Suppressor macrophage treated with lipopolysaccharide for 1 hour (primary cell): Measurements from ENCODE around the gene NME5.
A peak's percentile ranks its signal among the peaks of the same experiment; 100 is the strongest.

Experiments
- DNase-seq, 3 donors: peaks; one replicate each; pipeline ENCODE4 v3.0.0-alpha.2; 2020 to 2022

Gene NME5

DNA sequence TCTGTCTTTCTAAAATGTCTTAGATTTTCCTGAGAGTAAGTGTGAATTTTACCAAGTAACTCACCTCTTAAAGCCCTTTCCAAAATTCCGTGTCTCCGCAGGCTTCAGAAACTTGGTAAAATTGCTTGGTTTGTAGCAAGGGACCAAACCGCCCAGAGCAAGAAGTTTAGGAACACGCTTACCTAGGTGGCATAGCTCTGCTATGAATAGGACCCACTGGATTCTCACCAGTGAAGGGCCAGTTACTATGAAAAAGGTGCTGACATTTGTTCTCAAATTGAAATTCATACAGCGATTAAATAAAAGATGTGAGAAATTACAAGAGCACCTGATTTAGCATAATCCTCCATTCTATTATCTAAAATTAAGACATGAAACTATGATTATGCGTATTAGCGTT is 6.7 kb downstream of the NME5 start:
- no peak for DNase-seq

DNA sequence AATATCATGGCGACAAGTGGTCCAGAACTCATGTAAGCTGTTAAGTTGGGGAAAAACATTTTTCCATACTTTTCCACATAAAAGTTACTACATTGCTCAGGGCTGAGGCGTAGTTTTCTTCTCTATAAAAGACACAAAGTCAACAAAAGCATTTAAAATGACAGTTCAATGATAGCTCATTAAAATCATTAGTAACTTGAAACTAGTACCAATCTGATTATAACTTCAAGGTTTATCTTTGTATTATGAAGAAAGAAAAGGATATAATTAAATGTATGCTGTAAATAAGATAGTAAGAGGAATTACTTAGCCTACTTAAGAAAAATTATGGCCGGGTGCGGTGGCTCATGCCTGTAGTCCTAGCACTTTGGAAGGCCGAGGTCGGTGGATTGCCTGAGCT is 9.9 kb downstream of the NME5 start:
- no peak for DNase-seq

DNA sequence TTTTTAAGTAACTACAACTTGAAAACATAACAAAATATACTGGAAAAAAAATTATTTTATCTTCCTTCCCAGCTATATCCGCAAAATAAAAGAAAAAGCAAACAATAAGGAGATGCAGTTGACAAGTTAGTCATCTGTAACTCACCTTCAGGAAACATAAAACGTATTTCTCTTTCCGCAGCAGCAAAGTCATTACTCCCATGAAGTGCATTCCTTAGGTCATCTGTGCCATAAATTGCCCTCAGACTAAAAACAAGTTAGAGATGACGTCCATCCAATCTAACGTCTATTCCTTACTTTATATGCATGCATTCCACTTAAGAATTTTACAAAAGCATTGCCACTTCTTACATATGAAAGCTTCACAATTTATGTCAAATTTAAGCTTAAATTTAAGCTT is 10.9 kb downstream of the NME5 start:
- no peak for DNase-seq

DNA sequence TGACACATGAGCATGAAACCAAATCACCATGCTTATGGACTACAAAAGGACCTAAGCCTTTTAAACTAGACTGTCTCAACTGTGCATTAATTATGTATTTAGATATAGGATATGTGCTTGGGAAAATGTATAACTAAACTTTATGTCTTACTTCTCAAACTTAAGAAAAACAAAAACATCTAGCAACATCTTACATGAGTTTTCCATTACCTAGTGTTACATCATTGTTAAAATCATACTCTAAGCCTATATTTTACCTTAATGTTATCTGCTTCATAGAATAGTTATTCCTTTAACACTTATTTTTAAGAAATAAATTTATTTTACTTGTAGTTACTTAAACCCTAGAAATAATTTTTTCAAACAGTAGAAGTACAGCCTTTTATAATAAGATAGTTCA is 24.0 kb downstream of the NME5 start:
- no peak for DNase-seq

DNA sequence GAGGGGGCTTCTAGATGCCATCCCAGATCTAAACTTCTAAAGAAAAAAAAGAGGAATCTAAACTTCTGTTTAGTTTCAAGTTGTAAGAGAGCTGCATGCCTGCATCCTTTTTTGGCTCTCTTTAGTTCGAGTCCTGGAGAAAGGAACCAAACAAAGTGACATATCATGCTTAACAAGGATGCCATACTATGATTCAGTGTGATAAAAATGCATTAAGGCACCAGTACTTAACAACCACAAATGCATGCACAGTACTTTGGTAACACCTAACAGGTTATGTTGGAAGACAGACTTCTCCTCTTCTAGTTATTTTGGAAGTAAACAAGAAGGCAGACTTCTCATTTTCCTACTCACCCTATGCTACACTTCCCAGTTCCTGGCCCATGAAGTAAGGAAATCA is 27.3 kb downstream of the NME5 start:
- no peak for DNase-seq

DNA sequence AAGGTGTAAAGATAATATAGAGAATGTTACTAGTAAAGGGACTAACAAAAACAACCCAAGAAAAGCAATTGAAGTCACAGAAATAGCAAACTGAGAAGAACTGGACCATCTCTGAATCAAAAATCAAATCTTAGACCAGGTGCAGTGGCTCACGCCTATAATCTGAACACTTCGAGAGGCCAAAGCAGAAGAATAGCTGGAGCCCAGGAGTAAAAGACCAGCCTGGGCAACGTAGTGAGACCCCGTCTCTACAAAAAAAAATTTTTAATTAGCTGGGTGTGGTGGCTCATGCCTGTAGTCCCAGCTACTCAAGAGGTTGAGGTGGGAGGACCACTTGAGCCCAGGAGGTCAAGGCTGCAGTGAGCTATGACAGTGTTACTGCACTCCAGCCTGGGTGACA is 28.0 kb downstream of the NME5 start:
- no peak for DNase-seq

DNA sequence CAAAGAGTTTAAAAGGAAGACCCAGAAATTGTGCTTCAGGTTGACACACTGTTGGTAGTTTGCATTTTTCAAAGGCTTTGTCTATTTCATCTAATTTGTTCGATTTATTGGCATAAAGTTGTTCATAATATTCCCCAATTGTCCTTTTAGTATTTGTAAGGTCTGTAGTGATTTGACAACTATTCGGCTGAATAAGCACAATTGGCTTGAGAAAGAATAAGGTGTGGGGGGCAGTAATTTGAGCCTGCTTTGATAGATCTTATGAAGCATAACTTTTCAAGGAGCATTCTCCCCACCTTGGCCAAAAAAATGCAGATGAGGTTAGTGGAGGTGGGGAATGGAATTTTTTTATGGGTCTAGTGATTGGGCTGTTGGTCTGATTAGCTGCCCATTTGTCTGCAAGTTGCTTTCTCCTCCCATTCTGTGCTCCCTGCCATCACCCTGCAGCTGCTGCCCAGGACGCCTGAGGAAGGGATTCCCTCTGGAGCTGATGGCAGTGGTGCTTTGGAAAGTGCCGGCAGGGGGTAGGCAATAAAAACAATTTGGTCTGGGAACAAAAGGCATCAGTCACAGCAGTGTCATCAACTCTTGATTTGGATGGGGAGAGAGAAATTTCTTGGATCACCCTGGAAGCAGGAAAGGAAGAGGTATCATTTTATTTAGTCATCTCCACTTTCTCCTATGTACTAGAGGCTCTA is 28.8 kb downstream of the NME5 start:
- no peak for DNase-seq

DNA sequence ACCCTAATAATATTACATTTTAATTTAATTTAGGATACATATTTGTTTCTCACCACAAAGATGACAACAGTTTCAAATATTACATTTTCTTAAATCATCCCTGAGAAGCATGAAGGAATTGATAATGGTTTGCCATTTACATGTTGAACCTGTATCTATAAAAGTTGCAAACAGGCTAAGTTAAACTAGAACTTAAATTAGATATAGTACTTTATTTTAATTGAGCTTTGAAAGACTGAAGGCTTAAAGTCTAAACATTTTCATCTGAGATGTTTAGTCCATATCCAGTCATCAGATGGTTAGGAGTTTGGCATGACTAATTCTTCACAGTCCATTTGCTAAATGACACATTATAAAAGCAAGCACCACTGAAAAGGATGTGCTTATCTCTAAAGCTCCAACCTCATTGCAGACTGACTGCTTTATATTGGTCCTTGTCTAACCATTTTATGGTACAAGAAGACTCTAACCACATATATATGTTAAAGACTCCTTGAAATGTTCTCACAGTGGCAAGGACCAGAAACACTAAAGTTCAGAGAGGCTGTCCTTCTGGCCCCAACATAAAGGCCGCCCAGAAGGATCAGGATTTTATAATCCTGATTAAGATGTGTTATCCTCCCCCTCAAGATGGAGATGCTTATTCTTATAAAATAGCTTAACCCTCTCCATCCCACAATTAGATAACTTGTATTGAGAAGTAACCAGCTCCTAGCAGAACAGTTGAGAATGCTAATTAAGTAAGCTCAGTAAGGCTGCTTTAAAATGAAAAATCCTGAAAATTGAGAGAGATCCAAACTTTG is 29.6 kb downstream of the NME5 start:
- DNase-seq, result no peak

DNA sequence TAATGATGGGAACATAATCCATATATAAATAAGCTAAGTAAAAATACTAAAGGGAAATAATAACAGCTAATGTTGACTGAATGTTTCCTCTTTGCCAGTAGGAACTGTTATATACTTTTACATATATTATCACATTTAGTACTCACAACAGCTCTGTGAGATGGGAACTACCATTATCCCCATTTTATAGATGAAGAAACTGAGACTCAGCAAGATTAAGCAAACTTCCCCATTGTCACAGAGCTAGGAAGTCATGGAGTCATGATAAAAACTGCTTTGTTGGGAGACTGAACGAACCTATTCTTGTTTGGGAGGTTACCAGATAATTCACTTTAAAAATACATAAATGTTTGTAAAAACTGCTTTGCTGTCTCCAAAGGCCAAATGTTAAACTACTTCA is 32.0 kb downstream of the NME5 start:
- DNase-seq, result no peak

DNA sequence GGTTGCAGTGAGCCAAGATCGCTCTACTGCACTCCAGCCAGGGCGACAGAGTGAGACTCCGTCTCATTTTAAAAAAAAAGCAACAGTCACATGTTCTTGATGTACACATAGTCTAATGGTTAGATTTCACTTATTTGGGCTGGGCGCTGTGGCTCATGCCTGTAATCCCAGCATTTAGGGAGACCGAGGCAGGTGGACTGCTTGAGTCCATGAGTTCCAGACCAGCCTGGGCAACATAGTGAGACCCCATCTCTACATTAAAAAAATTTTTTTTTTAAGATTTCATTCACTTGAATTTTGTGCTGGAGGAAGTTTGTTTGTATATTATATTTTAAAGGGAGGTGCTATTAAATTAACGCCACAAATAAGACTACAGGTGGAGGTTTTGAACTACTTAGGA is 33.5 kb downstream of the NME5 start:
- no peak for DNase-seq

DNA sequence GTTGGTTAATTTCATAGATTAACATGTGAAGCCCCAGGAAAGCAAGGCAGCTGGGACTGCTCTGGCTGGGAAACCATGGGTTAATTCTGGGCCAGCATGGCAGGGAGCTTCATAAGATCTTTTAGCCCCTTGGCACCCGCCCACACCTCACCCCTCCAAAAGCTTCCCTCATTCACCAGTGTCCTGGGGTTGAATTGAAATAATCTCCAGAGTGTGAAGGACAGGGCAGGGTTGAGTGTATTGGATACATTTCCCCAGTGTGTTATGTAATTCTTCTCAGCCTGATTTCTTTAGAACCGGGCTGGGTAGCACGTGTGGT is 36.0 kb downstream of the NME5 start:
- DNase-seq, result no peak

DNA sequence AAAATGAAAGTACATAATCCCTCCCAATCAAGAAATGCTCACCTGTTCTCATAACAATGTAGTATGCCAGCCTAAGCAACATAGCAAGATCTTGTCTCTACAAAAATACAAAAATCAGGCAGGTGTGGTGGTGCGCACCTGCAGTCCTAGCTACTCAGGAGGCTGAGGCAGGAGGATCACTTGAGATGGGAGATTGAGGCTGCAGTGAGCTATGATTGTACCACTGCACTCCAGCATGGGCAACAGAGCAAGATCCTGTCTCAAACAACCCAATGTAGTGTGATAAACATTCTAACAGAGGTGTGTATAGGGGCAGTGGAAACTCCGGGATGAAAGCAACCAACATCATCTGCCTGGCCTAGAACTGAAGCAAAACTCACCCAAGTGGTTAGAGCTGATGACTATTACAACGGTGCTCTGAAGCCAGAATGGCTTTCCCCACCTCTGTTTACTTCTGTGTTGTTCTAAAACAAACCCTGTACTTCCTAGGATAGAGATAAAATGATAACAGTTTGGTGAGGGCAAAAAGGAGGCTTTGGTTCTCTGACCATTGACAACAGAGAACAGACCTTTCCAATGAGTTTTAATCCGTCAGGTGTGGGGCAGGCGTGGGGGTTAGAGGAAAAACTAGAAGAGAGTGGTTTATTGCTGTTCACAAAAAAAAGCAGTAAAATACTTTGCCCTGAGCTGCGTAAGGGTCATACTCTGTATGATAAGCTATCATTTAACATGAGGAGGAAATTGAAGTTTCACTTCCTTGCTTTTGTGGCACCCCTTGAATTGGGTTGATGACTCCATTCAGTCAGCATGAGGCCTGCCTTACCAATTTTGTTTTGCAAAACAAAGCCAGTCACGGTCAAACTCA is 36.5 kb downstream of the NME5 start:
- peak in 2 of 3 donors; percentile 52 to 55 for DNase-seq

DNA sequence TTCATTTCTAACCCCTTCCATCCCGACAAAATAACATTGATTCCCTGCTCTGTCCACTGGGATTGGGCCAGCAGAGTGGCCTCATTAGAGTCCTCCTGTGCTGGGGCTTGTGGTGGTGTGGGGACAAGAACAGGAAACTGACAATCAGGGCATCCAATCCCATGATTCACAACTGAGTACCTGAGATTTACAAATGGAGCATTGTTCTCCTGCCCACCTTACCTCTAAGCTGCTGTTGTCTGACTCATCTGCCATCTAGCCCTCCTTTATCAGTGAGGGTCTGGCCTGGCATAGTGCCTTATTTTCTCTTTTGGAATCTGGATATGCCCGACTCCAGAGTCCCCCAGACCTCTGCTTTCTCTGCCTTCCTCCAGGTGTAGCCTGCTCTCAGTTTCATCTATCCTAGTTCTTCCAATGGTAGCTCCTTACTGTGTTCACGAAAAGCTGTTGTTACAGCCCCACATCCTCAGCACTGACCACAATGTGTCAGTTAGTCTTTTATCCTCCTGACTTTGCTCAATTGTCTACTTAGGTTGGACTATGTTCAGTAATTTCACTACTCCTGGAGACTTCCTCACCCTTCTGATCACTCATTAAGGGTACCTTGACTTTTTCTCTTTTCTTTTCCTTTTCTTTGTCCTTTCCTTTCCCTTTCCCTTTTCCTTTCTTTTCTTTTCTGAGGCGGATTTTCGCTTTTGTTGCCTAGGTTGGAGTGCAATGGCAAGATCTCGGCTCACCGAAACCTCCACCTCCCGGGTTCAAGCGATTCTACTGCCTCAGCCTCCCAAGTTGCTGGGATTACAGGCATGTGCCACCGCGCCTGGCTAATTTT is 42.0 kb downstream of the NME5 start:
- no peak for DNase-seq

DNA sequence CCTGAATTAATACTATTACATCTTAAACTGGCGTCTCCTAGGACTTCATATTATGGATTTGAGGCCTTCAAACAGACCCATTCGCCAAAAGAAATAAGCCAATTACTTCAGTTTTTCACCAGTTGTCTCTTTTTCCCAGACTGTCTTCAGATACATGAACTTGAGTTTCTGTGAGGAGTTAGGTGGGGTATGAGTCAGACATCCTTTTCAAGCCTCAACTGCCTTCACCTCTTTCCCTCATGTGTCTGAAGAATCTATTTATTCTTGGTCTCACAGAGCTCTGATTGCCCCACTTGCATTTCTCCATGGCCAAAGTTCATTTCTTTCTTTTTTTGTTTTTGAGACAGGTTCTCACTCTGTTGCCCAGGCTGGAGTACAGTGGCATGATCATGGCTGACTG is 42.9 kb downstream of the NME5 start:
- no peak for DNase-seq

DNA sequence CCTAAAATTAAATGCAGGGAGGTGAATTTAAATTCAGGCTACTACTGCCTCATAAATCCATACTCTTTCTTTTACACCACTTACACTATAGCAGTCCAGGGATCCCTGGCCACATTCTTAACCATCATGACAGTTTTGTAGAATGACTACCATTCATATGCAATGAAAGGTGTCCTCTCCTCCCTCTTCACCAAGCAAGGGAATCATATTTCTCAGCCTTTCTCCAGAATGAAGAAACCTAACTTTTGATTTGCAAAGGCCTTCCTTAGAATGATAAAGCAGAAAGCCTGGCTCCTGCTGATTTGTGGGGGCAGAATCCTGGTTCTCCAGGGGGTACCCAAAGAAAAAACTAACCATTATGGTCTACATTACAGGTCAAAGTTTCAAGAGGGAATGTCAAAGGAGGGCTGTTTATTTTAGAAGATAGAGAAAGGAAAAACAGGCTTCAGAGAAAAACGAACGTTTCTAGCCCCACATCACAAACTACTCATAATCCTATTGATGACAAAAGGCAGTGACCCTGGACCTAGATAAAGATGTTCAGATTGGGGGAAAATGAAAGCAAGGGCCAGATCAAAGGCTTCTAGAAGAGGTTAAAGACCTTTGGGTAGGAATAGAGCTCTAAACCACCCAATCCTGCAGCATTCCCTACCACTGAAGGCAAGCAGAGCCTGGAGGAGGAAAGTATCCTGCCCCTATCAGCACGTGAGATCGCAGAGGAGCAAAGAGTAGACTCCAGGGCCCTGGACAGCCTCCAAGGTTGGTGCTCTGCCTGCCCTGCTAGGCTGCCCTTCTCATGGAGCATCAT is 43.9 kb downstream of the NME5 start:
- no peak for DNase-seq

DNA sequence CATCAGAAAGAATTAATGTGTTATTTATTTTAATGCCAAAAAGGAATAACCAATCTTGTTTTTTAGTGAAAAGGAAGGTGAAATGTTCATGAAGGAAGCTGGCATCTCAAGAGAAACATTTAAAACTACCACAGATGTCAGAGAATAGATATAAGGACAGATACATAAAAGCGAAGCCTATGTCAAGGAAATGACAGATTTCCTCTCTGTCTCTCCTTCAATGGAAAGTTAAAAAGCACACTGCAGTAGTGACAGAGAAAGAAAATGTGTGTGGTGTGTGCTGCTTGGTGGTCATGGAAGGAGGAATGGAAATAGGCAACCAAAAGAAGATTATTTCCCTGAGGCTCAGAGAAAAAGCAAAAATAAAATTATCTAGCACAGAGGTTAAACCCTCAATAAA is 46.2 kb downstream of the NME5 start:
- no peak for DNase-seq

DNA sequence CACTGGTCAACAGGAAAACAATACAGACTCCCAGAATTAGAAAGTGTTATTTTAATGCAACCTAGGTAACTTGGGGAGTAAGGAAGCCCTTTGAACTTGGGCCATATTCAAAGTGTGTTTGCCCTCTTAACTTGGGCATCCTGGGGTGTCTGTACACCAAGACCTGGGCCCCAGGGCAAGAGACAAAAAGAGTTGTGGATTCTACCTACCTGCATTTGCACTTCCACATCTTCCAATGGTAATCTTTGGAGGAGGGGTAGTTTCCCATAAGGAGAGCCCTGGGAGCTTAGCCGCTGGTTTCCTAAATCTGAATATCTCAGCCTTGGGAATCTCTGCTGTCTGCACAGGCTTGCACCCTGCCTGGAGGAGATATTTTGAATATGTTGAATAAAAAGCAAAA is 46.9 kb downstream of the NME5 start:
- no peak for DNase-seq

DNA sequence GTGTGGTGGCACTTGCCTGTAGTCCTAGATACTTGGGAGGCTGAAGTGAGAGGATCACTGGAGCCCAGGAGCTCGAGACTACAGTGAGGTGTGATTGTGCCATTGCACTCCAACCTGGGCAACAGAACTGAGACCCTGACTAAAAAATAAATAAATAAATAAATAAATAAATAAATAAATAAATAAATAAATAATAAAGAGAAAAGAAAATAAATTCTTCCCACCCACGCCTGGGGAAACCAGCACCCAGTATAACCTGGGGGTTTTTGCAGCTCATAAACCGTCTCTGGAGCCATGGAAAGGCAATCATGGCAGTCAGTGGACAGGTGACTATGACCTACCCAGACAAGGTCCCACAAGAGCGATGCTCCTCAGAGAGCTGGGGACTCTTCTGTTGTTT is 47.5 kb downstream of the NME5 start:
- DNase-seq, result no peak

DNA sequence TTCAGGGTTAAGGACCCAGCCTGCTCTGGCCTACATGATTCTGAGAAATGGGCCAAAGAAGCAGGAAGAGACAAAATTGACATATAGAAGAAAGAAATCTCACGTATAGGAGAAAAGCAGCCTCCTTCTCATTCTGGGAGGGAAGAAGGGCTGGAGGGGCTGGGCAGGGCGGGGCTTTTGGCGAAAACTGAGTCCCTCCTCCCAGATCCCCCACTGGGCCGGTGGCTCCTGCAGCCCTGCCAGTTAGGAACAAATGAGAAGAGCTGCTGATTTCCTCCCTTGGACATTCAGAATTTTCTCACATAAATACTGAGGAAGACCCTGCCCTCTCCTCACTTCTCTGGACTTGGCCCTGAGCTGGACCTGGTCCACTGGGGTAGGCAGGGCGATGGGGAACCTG is 55.5 kb downstream of the NME5 start, which contains the start of gene WNT8A:
TSS of gene WNT8A (plus strand) at position 332 of the 400 bp plus-strand sequence. CDS start 95 bp downstream, outside the sequence.
- DNase-seq, result no peak

DNA sequence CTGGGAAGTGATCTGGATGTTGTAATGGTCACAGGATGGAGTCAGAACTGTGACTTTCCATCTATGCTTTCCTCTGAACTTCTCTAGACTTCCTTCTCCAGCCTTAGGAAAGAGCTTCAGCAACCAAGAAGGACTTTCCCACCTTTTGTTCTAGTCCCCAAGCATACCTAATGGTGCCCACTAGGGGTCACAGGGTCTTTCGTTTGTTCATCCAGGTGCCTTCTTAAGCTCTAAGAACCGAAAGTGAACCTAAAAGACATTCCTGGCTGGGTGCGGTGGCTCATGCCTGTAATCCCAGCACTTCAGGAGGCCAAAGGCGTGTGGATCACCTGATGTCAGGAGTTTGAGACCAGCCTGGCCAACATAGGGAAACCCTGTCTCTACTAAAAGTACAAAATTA is 57.2 kb downstream of the NME5 start:
- DNase-seq, result no peak

DNA sequence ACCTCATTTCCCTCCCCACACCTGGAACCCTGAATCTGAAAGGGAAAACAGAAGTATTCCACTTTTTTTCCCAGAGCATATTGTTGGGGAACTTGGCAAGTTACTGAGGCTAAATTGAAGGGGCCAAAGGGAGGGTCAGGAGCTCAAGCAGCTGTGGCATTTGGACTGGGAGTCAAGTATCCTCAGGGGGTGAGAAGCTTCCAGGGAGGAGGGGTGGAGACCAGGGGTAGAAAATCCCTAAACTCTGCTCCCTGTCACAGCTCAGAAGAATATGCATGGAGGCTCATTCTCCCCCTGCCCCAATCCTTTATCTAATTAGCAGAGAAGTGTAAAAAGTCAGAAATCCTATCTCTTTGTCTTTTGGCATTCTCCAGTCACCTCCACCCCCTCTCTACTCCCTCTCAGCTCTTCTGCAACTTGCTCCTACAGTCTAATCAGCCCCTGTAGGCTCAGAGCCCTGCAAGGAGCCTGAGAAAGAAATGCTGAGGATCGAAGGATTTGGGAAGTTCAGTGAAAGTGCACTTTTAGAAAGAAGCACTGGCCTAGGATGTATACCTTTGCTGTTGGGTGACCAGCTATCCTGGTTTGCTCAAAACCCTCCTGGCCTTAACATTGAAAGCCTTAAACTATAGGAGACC is 61.1 kb downstream of the NME5 start:
- no peak for DNase-seq
